Tibial artery (tissue), 4 donors: ENCODE results near the gene VCL.
"Not testable (repeated sequence)": the region's sequence is repeated elsewhere in the genome, so short reads cannot be mapped to it uniquely, and the experiment has no call there.

Experiments used
- DNase-seq, 2 donors: peaks; one replicate each; pipeline ENCODE4 v3.0.0-alpha.2; 2019
- H3K27ac ChIP-seq, 2 donors: fragments of 200-600 bp; sonication (generic) in 1 of 2; 1 replicate in 1 of 2; 2 replicates in 1 of 2; pipeline ENCODE4 v1.5.1; 2018 to 2019; ENCODE audit warnings: mild to moderate bottlenecking in 1 of 2
- H3K27me3 ChIP-seq, 2 donors: fragments of 200-600 bp; sonication (generic) in 1 of 2; one replicate each; pipeline versions ENCODE4 v1.5.1 to v1.6.0; 2016 to 2019
- H3K36me3 ChIP-seq, 3 donors: fragments of 200-600 bp; sonication (generic) in 2 of 3; one replicate each; pipeline ENCODE4 v1.5.1; 2016 to 2019; ENCODE audit warnings: mild to moderate bottlenecking in 2 of 3
- H3K4me1 ChIP-seq, 4 donors: fragments of 200-600 bp; sonication (generic) in 2 of 4; 1 replicate in 3 of 4; 2 replicates in 1 of 4; pipeline ENCODE4 v1.5.1; 2016 to 2019
- H3K4me3 ChIP-seq, 2 donors: fragments of 200-600 bp; sonication (generic) in 1 of 2; 1 replicate in 1 of 2; 2 replicates in 1 of 2; pipeline ENCODE4 v1.5.1; 2018 to 2019; ENCODE audit warnings: mild to moderate bottlenecking in 2 of 2
- H3K9me3 ChIP-seq, 3 donors: fragments of 200-600 bp; sonication (generic) in 1 of 3; one replicate each; pipeline ENCODE4 v1.5.1; 2016 to 2019
- CTCF ChIP-seq, 2 experiments: fragments of 200-600 bp in 1 of 2; fragments of 450-650 bp in 1 of 2; IDR thresholded peaks; one replicate each; pipeline ENCODE4 v1.5.1; 2017 to 2019; ENCODE audit warnings: antibody characterized with exemption in 2 of 2, mild to moderate bottlenecking in 1 of 2, moderate library complexity in 1 of 2
- intact Hi-C: fragments of 100-400 bp; cut with DNase I; formaldehyde crosslinking; loops from one replicate; pipeline ENCODE4 v1.15.0; 2023; ENCODE audit warnings: low total_unique reads

The VCL gene

GRCh38 chr10:74026428-74027015 is 28.6 kb downstream of the VCL start:
- intact Hi-C loops: no loop called here
- DNase-seq: no peak
- H3K4me1 ChIP-seq: peaks cover 0 to 95% (median 62%) of the 10 kb centered on the region in 4 donors
- H3K9me3 ChIP-seq: no peaks in the 10 kb centered on the region
- H3K36me3 ChIP-seq: no peaks in the 10 kb centered on the region
- no peak for TF ChIP-seq CTCF (IDR thresholded peaks at IDR 0.05)
- H3K27ac ChIP-seq: peak overlapping the region in 1 of 2 donors; percentile 41
- H3K27me3 ChIP-seq: no peaks in the 10 kb centered on the region
- H3K4me3 ChIP-seq: no peak overlapping the region

- H3K36me3 ChIP-seq: no peaks in the 10 kb centered on the region
- intact Hi-C loops: no loop called here
- TF ChIP-seq CTCF (IDR thresholded peaks at IDR 0.05): no peak
- H3K27me3 ChIP-seq: no peaks in the 10 kb centered on the region
- H3K4me3 ChIP-seq: no peak overlapping the region
- H3K9me3 ChIP-seq: no peaks in the 10 kb centered on the region
- H3K4me1 ChIP-seq: peaks cover 0 to 95% (median 62%) of the 10 kb centered on the region in 4 donors
- no peak for DNase-seq
- peak overlapping the region in 1 of 2 donors; percentile 24 for H3K27ac ChIP-seq
Observed at GRCh38 chr10:74027702-74028101, 29.8 kb downstream of the VCL start.

- no peak for TF ChIP-seq CTCF (IDR thresholded peaks at IDR 0.05)
- no peaks in the 10 kb centered on the region for H3K9me3 ChIP-seq
- H3K27ac ChIP-seq: peak overlapping the region; percentile 41 to 47
- no peaks in the 10 kb centered on the region for H3K36me3 ChIP-seq
- peaks cover 0 to 93% (median 51%) of the 10 kb centered on the region in 4 donors for H3K4me1 ChIP-seq
- no peak for DNase-seq
- intact Hi-C loops: no loop called here
- no peak overlapping the region for H3K4me3 ChIP-seq
- H3K27me3 ChIP-seq: no peaks in the 10 kb centered on the region
Observed at GRCh38 chr10:74029943-74030342, 32.0 kb downstream of the VCL start.

DNA sequence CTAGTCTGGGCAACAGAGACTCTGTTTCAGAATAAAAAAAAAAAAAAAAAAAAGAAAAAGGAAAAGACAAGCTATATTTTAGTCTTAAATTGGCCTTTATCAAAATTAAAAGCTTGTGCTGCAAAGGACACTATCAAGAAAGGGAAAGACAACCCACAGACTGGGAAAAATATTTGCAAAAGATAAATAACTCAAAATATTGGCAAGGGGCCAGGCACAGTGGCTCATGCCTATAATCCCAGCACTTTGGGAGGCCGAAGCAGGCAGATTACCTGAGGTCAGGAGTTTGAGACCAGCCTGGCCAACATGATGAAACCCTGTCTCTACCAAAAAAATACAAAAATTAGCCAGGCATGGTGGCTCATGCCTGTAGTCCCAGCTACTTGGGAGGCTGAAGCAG is 34.3 kb downstream of the VCL start:
- H3K4me1 ChIP-seq: peaks cover 0 to 89% (median 38%) of the 10 kb centered on the region in 4 donors
- H3K27me3 ChIP-seq, intact Hi-C loops, H3K4me3 ChIP-seq, DNase-seq, H3K9me3 ChIP-seq: not testable (repeated sequence)
- H3K27ac ChIP-seq: peak overlapping the region in 1 of 2 donors; percentile 43
- H3K36me3 ChIP-seq: peaks cover 0 to 10% (median 6%) of the 10 kb centered on the region in 3 donors

DNA sequence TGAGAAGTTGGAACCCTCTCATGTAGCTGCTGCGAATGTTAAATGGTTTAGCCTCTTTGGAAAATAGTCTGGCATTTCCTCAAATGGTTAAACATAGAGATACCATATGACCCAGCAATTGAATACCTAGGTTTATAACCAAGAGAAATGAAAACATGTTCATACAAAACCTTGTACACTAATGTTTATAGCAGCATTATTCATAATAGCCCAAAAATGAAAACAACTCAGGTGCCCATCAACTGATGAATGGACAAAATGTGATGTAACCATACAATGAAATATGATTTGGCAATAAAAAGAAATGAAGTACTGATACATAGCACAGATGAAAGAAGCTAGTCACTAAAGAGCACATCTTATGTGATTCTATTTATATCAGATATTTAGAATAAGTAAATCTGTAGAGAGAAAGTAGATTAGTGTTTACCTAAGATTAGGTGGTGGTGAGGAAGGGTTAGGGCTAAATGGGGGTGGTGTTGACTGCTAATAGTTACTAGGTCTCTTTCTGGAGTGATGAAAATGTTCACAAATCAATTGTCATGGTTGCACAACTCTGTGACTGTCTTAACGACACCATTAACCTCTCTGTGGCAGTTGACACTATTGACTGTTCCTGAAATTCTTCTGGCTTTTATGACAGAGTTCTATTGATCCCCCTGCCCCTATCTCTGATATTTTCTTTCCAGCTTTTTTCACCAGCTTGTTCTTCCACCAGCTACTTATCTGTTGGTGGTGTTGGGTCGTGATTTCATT is 35.2 kb downstream of the VCL start:
- Histone ChIP-seq H3K9me3 (no peaks in the 10 kb centered on the region), H3K36me3 (peaks cover 0 to 10% (median 6%) of the 10 kb centered on the region in 3 donors), H3K4me1 (peaks cover 0 to 89% (median 38%) of the 10 kb centered on the region in 4 donors), H3K27me3 (no peaks in the 10 kb centered on the region), H3K4me3 (no peak overlapping the region), H3K27ac (peak overlapping the region; percentile 14 to 81)
- intact Hi-C loops: no loop called here
- DNase-seq: no peak
- no peak for TF ChIP-seq CTCF (IDR thresholded peaks at IDR 0.05)

- Histone ChIP-seq H3K4me3 (no peak overlapping the region), H3K4me1 (peaks cover 0 to 94% (median 42%) of the 10 kb centered on the region in 4 donors), H3K9me3 (no peaks in the 10 kb centered on the region), H3K36me3 (peaks cover 0 to 10% (median 6%) of the 10 kb centered on the region in 3 donors), H3K27ac (peak overlapping the region; percentile 14 to 81), H3K27me3 (no peaks in the 10 kb centered on the region)
- intact Hi-C loops: no loop called here
- DNase-seq: no peak
- no peak for TF ChIP-seq CTCF (IDR thresholded peaks at IDR 0.05)
Observed at GRCh38 chr10:74033702-74034101, 35.8 kb downstream of the VCL start.
